Kidney capillary endothelial cell (primary cell): ENCODE results near the gene FAM81A.
A peak's percentile ranks its signal among the peaks of the same experiment; 100 is the strongest.
"Not testable (repeated sequence)": the region's sequence is repeated elsewhere in the genome, so short reads cannot be mapped to it uniquely, and the experiment has no call there.

Experiments used
- DNase-seq: peaks from one replicate; pipeline ENCODE4 v3.0.0-alpha.2; 2018; ENCODE audit warnings: low spot score

The FAM81A gene

DNA sequence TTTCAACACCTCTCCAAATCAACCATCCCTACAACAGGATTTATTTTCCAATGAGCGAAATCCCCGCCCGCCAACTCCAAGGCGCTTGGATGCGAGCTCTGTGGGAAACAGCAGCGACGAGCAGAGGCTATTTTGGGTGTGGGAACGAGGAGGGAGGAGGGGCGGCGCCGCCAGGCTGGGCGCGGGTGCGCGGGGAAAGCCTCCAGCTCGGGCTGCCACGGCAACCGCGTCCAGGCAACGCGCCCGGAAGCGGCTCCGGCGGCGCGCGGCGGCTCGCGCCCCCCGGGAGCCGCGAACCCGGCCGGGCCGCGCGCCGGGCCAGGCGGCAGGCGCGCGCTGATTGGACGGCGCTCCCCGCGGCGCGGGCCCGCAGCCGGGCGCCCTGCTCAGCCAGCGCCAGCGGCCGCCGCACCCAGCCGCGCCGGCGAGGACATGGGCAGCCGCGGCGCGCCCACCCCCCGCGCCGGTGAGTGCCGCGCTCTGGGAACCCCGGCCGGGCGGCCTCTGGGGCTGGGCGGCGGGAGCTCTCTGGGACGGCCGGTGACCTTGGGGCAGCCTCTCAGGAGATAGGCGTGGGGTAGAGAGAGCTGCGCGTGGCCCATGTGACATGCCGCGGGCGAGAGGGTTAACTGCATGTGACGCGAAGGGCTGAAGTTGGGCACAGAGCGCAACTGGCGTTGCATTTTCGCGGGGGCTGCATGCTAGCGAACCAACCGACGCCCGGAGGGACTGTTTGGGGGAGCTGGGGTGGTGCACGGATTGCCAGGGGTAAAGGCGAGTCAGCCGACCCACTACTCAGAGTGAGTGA is at the start of gene FAM81A:
Gene FAM81A (plus strand): TSS at position 370 of the 808 bp plus-strand sequence. CDS start 20,441 bp downstream, outside the sequence.
- peak; percentile 37 for DNase-seq

DNA sequence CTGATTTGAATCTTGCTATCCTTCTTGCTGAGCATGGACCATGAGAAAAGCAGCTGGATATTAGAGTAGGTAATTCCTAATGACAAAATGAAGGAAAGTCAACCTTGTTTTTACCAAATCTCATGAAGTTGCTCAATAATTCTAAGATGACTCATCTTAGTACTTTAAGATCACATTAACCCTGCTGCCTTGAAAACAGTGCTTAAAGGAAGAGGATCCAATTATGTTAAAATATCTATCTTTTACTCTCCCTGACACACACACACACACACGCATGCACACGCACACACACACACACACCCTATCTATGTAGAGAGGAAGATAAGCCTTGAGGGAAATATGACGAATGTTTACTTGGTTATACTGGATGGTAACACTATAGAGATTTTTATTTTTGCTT is 49.3 kb upstream of the FAM81A start:
- DNase-seq, result no peak

DNA sequence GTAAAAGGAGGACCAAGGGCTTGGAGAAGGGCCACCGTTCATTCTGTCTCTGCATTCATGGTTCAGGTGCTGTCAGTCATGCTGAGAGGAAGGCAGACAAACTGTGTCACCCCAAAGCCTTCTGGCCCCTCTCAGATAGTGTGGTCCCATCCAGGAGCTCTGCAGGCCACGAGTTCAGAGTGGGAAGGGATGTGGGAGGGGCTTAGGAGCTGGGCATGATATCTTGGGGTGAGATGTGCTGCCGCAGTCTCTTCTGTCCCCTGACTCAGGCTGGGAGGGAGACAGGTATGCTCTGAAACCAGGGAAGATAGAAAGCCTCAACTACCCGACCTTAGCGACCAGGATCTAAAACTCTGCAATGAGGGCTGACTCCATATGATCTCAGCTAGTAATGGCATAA is 45.7 kb upstream of the FAM81A start:
- no peak for DNase-seq

GRCh38 chr15:59394166-59394661 is 43.8 kb upstream of the FAM81A start:
- no peak for DNase-seq

DNA sequence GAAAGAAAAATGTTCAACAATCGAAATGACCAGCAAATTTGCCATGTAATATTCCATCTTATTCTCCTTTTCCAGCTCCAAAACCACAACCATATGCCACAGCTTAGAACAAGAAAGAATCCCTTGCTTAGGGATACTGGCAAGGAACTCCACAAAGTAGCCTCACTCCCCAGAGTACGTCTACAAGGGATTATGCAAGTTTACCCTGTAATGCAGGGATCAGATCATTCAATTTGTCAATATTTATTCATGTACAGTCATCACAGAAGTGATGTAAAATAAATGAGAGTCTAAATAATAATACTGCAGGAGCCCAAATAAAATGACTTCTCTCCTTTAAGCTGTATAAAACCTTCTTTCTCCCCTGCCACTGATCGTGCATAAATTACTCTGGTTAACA is 41.8 kb upstream of the FAM81A start:
- DNase-seq, result no peak

- no peak for DNase-seq
Measured at GRCh38 chr15:59396679-59397078, 41.3 kb upstream of the FAM81A start.

GRCh38 chr15:59398220-59398619 is 39.8 kb upstream of the FAM81A start:
- no peak for DNase-seq

DNA sequence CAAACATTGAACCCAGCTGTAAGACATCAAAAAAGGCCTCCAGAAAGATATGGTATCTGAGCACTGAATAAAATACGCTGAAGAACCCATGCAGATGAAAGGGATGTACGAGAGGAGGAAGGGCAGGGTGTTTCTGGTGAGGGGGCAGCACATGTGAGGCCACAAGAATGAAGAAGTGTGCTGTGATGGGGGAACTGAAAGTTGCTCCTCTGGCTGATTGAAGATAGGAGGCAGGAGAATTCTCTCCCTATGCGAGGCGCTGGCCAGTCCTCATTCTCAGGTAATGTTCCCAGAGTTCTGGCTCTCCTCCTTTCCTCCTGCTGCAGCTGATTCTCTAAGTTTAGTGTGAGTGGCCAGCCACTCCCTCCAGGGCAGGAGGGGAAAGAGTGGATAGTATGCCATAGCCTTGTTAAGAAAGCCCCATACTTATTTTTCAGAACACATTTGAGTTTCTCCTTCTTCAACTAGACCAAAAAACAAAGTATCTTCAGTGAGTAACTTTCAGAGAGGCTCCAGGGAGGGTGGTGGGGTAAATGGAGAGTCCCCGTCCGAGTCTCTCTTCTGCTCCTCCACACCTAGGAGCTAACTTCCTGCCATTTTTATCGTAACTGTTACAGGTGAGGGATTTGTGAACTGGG is 38.4 kb upstream of the FAM81A start:
- DNase-seq, result no peak

- no peak for DNase-seq
Measured at GRCh38 chr15:59400103-59400813, 37.7 kb upstream of the FAM81A start.

GRCh38 chr15:59401051-59401823 is 36.7 kb upstream of the FAM81A start:
- not testable (repeated sequence) for DNase-seq

DNA sequence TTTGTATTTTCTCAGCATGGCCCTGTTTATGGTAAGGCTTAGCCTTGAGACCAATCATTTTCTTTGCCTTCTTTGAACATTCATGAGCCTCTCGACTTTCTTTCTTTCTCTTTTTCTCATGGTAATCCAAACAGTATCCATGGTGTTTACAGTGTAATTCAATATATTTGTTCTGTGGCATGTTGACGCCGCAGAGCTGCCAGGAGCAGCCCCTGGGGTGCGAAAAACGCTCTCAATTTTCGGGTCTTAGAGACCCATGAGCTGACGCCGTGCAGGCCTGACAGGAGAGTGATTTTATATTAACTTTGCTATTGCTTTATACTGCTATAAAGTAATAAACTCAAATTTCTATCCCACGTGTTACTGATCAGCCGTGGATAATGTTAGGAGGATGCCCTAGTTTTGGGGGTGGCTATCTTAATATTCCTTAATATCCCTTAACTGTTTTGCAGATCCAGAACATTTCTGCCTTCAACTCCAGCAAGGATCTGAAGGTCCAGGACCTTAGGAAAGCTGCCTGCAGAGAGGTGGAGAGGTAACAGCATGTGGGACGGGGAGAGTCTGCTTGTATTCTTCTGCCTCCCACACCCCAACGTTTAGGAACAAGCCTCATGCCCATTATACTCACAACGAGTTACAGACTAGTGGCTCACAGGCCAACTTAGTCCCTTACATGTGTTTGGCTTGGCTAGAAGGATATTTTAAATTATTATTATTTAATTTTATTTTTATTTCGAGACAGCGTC is 36.0 kb upstream of the FAM81A start:
- no peak for DNase-seq

DNA sequence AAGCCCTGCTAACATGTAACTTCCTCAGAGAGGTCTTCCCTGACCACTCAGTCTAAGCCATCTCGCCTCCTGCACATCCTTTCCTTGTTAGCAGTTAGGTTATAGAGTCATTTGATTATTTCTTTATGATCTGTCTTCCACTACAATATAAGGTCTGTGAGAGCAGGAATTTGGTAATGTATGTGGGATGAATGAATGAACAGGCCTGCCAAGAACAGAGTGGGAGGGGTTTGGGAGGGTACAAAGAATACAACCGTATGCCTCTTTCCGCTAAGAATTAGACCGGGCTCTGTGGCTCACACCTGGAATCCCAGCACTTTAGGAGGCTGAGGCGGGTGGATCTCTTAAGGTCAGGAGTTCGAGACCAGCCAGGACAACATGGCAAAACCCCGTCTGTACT is 32.9 kb upstream of the FAM81A start:
- DNase-seq, result no peak

GRCh38 chr15:59406446-59406845 is 31.5 kb upstream of the FAM81A start:
- no peak for DNase-seq

GRCh38 chr15:59407946-59408345 is 30.0 kb upstream of the FAM81A start:
- DNase-seq, result no peak

GRCh38 chr15:59410391-59410896 is 27.5 kb upstream of the FAM81A start:
- no peak for DNase-seq

GRCh38 chr15:59413577-59413976 is 24.4 kb upstream of the FAM81A start:
- DNase-seq, result no peak

GRCh38 chr15:59416816-59417215 is 21.2 kb upstream of the FAM81A start:
- DNase-seq, result no peak

- DNase-seq, result no peak
Measured at GRCh38 chr15:59419170-59419569, 18.8 kb upstream of the FAM81A start.

DNA sequence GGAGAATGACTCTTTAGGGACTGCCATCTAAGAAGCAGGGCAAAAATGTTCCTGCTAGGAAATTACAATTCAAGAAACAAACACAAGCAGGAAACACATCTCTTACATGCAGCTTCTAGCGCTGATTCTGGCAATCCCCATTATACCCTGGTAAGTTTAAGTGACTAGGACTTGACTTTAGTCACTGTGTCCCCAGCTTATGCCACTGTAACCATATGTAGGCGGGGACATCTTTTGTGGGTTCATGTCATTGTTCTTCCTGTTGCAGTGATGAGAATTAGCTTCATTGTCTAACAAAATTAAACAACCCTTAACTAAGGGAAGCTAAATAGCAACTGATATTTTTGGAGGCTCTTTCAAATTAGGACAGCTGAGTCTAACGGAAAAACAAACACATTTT is 17.9 kb upstream of the FAM81A start:
- no peak for DNase-seq

DNA sequence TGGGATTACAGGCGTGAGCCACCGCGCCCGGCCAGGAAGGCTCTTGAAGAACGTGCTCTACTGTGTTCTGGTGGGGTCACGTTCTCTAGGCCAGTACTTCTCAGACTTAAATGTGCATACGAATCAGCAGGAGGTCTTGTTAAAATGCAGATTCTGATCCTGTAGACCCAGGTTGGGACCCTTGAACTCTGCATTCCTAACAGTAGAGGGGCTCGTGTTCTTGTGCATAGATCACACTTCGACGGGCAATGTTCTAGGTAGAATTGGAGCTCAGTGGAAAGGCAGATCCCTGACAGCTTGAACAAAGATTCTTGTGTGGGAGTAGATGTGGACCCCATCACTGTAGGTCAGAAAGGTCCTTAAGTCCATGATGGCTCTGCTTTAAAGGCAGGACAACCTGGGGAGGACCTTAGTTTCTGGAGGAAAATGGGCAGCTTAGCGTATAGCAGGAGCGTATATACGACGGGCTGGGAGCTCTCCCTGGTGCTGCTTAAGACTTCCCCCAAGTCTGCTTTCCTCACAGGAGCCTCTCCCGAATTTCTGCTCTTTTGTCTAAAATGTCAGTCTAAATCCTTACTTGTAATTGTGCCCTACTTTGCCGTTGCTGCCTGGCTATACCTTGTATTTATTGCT is 16.9 kb upstream of the FAM81A start:
- DNase-seq, result peak; percentile 21

DNA sequence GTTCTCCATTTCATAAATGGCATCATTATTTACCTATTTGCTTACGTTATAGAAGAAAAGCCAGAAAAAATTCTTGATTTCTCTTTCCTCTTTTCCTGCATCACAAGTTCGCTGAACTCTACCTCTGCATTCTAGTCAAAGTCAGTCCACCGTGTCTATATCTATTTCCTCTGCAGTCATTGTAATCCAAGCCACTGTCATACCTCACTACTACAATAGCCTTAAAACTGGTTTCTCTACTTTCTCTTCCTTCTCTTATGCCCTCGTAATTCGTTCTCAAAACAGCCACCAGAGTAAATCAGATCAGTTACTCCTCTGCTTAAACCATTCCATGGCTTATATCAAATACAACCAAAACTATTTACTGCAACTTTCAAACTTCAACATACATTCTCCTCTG is 13.4 kb upstream of the FAM81A start:
- DNase-seq, result no peak
